ENCODE data around the gene RRP1. TPM values are rescaled to one million over a fixed set of nuclear protein-coding genes. Genes with fewer than 3 reads are reported as not detected.
A peak's percentile ranks its signal among the peaks of the same experiment; 100 is the strongest.

RRP1 gene
- total RNA-seq, 4 donors from 2014 or later: 9.1 to 18.9 (median 16.3) TPM

DNA sequence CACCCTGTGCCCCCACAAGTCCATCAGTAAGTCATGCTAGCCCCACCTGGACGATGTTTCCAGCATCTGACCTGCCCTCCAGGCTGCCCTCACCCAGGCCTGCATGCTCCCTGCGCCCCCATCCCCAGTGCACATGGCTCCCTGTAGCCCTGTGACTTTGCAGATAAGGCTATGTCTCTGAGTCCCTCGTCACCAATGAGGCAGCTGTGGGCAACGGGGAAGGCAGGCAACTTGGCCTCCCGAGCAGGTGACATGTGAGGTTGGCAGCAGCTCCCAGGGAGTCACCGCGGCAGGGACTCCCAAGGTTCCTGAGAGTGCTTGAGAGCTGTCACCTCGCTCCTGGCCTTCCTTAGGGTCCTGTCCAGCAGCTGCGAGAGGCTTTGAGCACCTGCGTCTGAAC is 43.3 kb downstream of the RRP1 start:
- Histone ChIP-seq H3K27ac (replicated peaks in 1 of 4) (no peak overlapping the region), H3K27me3 (peaks cover 0 to 68% (median 0%) of the 10 kb centered on the region in 4 donors), H3K4me3 (no peak overlapping the region), H3K4me1 (peaks cover 0 to 8% (median 4%) of the 10 kb centered on the region in 4 donors), H3K36me3 (no peaks in the 10 kb centered on the region), H3K9me3 (no peaks in the 10 kb centered on the region)
- intact Hi-C loops (cut with DNase I): no loop called here
- 91% methylated on average over 6 of the region's 10 CpGs for WGBS
- no peak for TF ChIP-seq POLR2A (IDR thresholded peaks at IDR 0.05; ENCODE audit: low read depth)
- no peak for TF ChIP-seq POLR2AphosphoS5 (IDR thresholded peaks at IDR 0.05)
- TF ChIP-seq, protein P1, sequence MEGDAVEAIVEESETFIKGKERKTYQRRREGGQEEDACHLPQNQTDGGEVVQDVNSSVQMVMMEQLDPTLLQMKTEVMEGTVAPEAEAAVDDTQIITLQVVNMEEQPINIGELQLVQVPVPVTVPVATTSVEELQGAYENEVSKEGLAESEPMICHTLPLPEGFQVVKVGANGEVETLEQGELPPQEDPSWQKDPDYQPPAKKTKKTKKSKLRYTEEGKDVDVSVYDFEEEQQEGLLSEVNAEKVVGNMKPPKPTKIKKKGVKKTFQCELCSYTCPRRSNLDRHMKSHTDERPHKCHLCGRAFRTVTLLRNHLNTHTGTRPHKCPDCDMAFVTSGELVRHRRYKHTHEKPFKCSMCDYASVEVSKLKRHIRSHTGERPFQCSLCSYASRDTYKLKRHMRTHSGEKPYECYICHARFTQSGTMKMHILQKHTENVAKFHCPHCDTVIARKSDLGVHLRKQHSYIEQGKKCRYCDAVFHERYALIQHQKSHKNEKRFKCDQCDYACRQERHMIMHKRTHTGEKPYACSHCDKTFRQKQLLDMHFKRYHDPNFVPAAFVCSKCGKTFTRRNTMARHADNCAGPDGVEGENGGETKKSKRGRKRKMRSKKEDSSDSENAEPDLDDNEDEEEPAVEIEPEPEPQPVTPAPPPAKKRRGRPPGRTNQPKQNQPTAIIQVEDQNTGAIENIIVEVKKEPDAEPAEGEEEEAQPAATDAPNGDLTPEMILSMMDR (IDR thresholded peaks at IDR 0.05): no peak
- no peak for TF ChIP-seq EP300 (IDR thresholded peaks at IDR 0.05)
- DNase-seq (ENCODE audit: extremely low spot score): no peak

DNA sequence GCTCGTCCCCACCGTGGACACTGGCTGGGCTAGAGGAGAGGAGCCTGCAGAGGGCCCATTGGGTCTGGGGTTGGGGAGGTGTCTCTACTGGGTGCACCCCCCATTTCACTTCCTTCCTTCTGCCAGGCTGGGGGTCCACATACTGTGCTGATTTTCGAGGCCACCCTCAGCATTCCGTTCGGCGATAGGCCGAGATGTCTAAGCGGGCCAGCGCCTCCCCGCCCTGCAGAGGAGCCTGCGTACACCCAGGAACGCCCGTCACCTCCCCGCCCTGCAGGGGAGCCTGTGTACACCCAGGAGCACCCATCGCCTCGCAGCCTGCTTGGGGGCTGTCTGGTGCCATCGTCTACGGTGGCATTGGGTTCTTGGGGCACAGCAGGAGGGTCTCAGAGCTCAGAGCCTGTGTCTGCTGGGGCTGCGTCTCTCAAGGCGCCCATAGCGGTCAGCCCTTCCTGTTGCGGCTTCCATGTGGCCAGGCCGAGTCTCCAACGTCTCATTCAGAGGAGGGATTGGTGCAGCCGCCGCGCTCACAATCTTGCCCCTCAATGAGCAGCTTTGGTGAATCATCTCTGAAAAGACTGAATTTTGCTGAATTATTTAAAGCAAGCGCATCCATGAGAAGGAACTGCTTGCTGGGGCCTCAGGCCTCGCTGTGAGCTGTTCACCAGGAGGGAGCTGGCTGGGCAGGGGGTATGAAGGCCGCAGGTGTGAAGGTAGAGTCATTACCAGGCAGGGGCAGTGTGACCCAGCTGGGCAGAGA is 44.9 kb downstream of the RRP1 start:
- Histone ChIP-seq H3K9me3 (no peaks in the 10 kb centered on the region), H3K4me3 (no peak overlapping the region), H3K4me1 (peaks cover 0 to 8% (median 4%) of the 10 kb centered on the region in 4 donors), H3K36me3 (no peaks in the 10 kb centered on the region), H3K27me3 (peaks cover 0 to 59% (median 0%) of the 10 kb centered on the region in 4 donors), H3K27ac (replicated peaks in 1 of 4) (no peak overlapping the region)
- WGBS: 87% methylated on average over 19 of the region's 30 CpGs
- TF ChIP-seq EP300 (IDR thresholded peaks at IDR 0.05): no peak
- TF ChIP-seq POLR2AphosphoS5 (IDR thresholded peaks at IDR 0.05): no peak
- TF ChIP-seq POLR2A (IDR thresholded peaks at IDR 0.05; ENCODE audit: low read depth): no peak
- TF ChIP-seq, protein P1 (IDR thresholded peaks at IDR 0.05): no peak
- DNase-seq (ENCODE audit: extremely low spot score): no peak
- intact Hi-C loops (cut with DNase I): no loop called here

DNA sequence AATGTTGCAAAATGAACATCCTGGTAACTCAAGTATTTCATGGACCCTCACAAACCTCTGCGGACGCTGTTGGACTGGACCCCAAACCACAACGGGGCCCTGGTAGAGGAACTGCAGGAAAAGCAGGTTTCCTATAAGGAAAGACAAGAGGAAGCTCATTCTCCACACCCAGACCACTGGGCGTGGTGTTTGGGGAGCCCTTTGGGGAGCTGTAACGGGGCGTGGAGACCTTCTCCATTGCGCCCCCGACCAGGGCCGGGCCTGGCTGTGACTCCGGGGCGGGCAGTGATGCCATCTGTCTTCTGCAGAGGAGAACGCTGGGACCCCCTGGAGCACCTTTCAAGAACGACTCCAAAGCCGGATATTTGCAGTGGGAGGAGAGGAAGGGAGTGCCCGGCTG is 45.7 kb downstream of the RRP1 start:
- Histone ChIP-seq H3K27ac (replicated peaks in 1 of 4) (no peak overlapping the region), H3K4me3 (peak overlapping the region in 1 of 4 donors; percentile 12), H3K27me3 (peaks cover 0 to 54% (median 0%) of the 10 kb centered on the region in 4 donors), H3K9me3 (no peaks in the 10 kb centered on the region), H3K36me3 (no peaks in the 10 kb centered on the region), H3K4me1 (peaks cover 0 to 8% (median 4%) of the 10 kb centered on the region in 4 donors)
- intact Hi-C loops (cut with DNase I): no loop called here
- TF ChIP-seq POLR2A (IDR thresholded peaks at IDR 0.05; ENCODE audit: low read depth) (no peak), EP300 (IDR thresholded peaks at IDR 0.05) (no peak), POLR2AphosphoS5 (IDR thresholded peaks at IDR 0.05) (no peak)
- TF ChIP-seq, protein P1 (IDR thresholded peaks at IDR 0.05): no peak
- WGBS: 76% methylated on average over 5 of the region's 15 CpGs
- no peak for DNase-seq (ENCODE audit: extremely low spot score)

DNA sequence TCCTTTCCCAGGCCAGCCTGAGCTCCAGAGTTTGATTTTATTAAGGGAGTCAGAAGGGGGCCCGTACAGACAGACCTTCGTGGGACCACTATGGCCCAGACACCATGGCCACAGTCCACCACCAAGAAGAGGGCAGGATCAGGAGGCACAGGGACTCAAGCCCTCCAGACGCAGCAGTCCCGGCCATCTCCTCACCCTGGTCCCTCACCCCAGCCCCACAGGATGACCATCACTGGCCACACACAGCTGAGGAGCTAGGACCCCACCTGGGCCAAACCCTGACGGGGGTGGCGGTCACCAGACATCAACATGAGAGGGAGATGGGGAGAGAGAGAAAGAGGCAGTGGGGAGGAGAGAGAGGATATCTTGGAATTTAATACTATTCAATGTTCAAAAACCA is 46.5 kb downstream of the RRP1 start:
- DNase-seq (ENCODE audit: extremely low spot score): no peak
- intact Hi-C loops (cut with DNase I): no loop called here
- peaks cover 0 to 47% (median 0%) of the 10 kb centered on the region in 4 donors for H3K27me3 ChIP-seq
- H3K27ac ChIP-seq (replicated peaks in 1 of 4): no peak overlapping the region
- no peaks in the 10 kb centered on the region for H3K9me3 ChIP-seq
- H3K36me3 ChIP-seq: no peaks in the 10 kb centered on the region
- WGBS: 71% methylated on average over 4 of the region's 6 CpGs
- no peak for TF ChIP-seq POLR2AphosphoS5 (IDR thresholded peaks at IDR 0.05)
- TF ChIP-seq, protein P1 (IDR thresholded peaks at IDR 0.05): no peak
- TF ChIP-seq EP300 (IDR thresholded peaks at IDR 0.05): no peak
- TF ChIP-seq POLR2A (IDR thresholded peaks at IDR 0.05; ENCODE audit: low read depth): no peak
- H3K4me3 ChIP-seq: no peak overlapping the region
- H3K4me1 ChIP-seq: peaks cover 0 to 8% (median 4%) of the 10 kb centered on the region in 4 donors

All from esophagus muscularis mucosa (tissue), 4 donors.